Sigmoid colon (tissue), 7 donors: ENCODE measurements around the gene SUCO. TPM values are rescaled to one million over a fixed set of nuclear protein-coding genes. Genes with fewer than 3 reads are reported as not detected.

Experiments used
- DNase-seq: peaks from one replicate; pipeline ENCODE4 v3.0.0-alpha.2; 2019
- H3K27ac ChIP-seq, 4 donors: fragments of 200-600 bp; sonication (generic); one replicate each; pipeline ENCODE4 v1.5.1; 2016 to 2019; ENCODE audit warnings: mild to moderate bottlenecking in 1 of 4
- H3K27me3 ChIP-seq, 3 donors: fragments of 200-600 bp; sonication (generic); one replicate each; pipeline ENCODE4 v1.5.1; 2019; ENCODE audit warnings: mild to moderate bottlenecking in 1 of 3
- H3K36me3 ChIP-seq, 4 donors: fragments of 200-600 bp; sonication (generic); one replicate each; pipeline ENCODE4 v1.5.1; 2016 to 2019
- H3K4me1 ChIP-seq, 4 donors: fragments of 200-600 bp; sonication (generic); one replicate each; pipeline ENCODE4 v1.5.1; 2017 to 2019
- H3K4me3 ChIP-seq, 4 donors: fragments of 200-600 bp; sonication (generic); one replicate each; pipeline ENCODE4 v1.5.1; 2017 to 2019; ENCODE audit warnings: mild to moderate bottlenecking in 2 of 4, moderate library complexity in 1 of 4
- H3K9me3 ChIP-seq, 4 donors: fragments of 200-600 bp in 3 of 4; sonication (generic) in 3 of 4; one replicate each; pipeline versions ENCODE4 v1.5.1 to v1.6.1; 2013 to 2019
- CTCF ChIP-seq, 4 experiments: fragments of 450-650 bp in 3 of 4; fragments of 200-600 bp in 1 of 4; IDR thresholded peaks; one replicate each; pipeline ENCODE4 v1.5.1; 2016 to 2019; ENCODE audit warnings: antibody characterized with exemption in 4 of 4, mild to moderate bottlenecking in 3 of 4, moderate library complexity in 2 of 4
- EP300 ChIP-seq, 4 donors: sonication (generic); formaldehyde crosslinking; IDR thresholded peaks; one replicate each; pipeline ENCODE4 v1.6.1; 2017; ENCODE audit warnings: antibody characterized with exemption in 4 of 4
- POLR2A ChIP-seq, 2 donors: fragments of 450-650 bp; IDR thresholded peaks; one replicate each; pipeline ENCODE4 v1.6.1; 2016; ENCODE audit warnings: antibody characterized with exemption in 2 of 2, mild to moderate bottlenecking in 2 of 2, moderate library complexity in 2 of 2
- POLR2AphosphoS5 ChIP-seq, 4 donors: sonication (generic); formaldehyde crosslinking; IDR thresholded peaks; one replicate each; pipeline ENCODE4 v1.6.1; 2017; ENCODE audit warnings: antibody characterized with exemption in 4 of 4
- WGBS, 2 donors: extraction: QIAGEN DNeasy Blood & Tissue Kit; methylation state at CpG; one replicate each; pipeline ENCODE4 v1.1.7; 2013; 5-methylcytosine and 5-hydroxymethylcytosine counted together
- intact Hi-C: fragments of 100-400 bp; cut with DNase I; formaldehyde crosslinking; loops from one replicate; pipeline ENCODE4 v1.15.1; 2023
- polyA plus RNA-seq, 3 donors: library from polyadenylated mRNA; stranded (reverse); fragments of 200-250 nt; gene quantifications; one replicate each; pipeline ENCODE4 v1.2.3, GENCODE V29; 2013
- total RNA-seq, 4 donors: library from RNA; depleted of rRNA; stranded (reverse); fragments of >200 nt; gene quantifications; one replicate each; pipeline ENCODE4 v1.1.0, GENCODE V29; 2016
- donor health status: healthy with polysubstance abuse.
- donor health status: Bipolar disorder and iron deficiency.
- donor health status: healthy.

Gene SUCO
- total and polyA plus RNA-seq, 7 donors: 1.8 to 36.6 (median 27.4) TPM

- DNase-seq: no peak
- intact Hi-C loops: no loop called here
These were observed 67.0 kb downstream of the SUCO start for GRCh38 chr1:172599912-172600311.

GRCh38 chr1:172600615-172601014 lies 67.7 kb downstream of the SUCO start:
- H3K27ac ChIP-seq: no peak overlapping the region
- no peaks in the 10 kb centered on the region for H3K4me1 ChIP-seq
- H3K27me3 ChIP-seq: no peaks in the 10 kb centered on the region
- no peak for TF ChIP-seq CTCF (IDR thresholded peaks at IDR 0.05)
- TF ChIP-seq EP300 (IDR thresholded peaks at IDR 0.05): no peak
- no peak for TF ChIP-seq POLR2AphosphoS5 (IDR thresholded peaks at IDR 0.05)
- TF ChIP-seq POLR2A (IDR thresholded peaks at IDR 0.05): no peak
- DNase-seq: no peak
- 94 to 95% methylated on average over 1 of the region's 1 CpG for WGBS, 2 donors
- intact Hi-C loops: no loop called here
- no peak overlapping the region for H3K4me3 ChIP-seq
- H3K36me3 ChIP-seq: peaks cover 0 to 73% (median 19%) of the 10 kb centered on the region in 4 donors
- H3K9me3 ChIP-seq: no peaks in the 10 kb centered on the region

More at GRCh38 chr1:172599912-172600311, 67.0 kb downstream of the SUCO start:
- no peaks in the 10 kb centered on the region for H3K27me3 ChIP-seq
- WGBS, 2 donors: 94 to 96% methylated on average over 3 of the region's 3 CpGs
- TF ChIP-seq CTCF (IDR thresholded peaks at IDR 0.05) (no peak), POLR2A (IDR thresholded peaks at IDR 0.05) (no peak), EP300 (IDR thresholded peaks at IDR 0.05) (no peak), POLR2AphosphoS5 (IDR thresholded peaks at IDR 0.05) (no peak)
- no peaks in the 10 kb centered on the region for H3K9me3 ChIP-seq
- no peak overlapping the region for H3K27ac ChIP-seq
- H3K36me3 ChIP-seq: peaks cover 0 to 80% (median 19%) of the 10 kb centered on the region in 4 donors
- H3K4me3 ChIP-seq: no peak overlapping the region
- no peaks in the 10 kb centered on the region for H3K4me1 ChIP-seq

GRCh38 chr1:172601046-172601630 lies 68.2 kb downstream of the SUCO start:
- H3K27me3 ChIP-seq: no peaks in the 10 kb centered on the region
- TF ChIP-seq POLR2AphosphoS5 (IDR thresholded peaks at IDR 0.05) (no peak), CTCF (IDR thresholded peaks at IDR 0.05) (no peak), EP300 (IDR thresholded peaks at IDR 0.05) (no peak)
- intact Hi-C loops: no loop called here
- no peak overlapping the region for H3K27ac ChIP-seq
- no peaks in the 10 kb centered on the region for H3K4me1 ChIP-seq
- DNase-seq: no peak
- WGBS, 2 donors: 96% methylated on average over 6 of the region's 6 CpGs
- H3K9me3 ChIP-seq: no peaks in the 10 kb centered on the region
- H3K36me3 ChIP-seq: peaks cover 0 to 68% (median 15%) of the 10 kb centered on the region in 4 donors
- H3K4me3 ChIP-seq: no peak overlapping the region

GRCh38 chr1:172602706-172603105 lies 69.8 kb downstream of the SUCO start:
- no peaks in the 10 kb centered on the region for H3K4me1 ChIP-seq
- TF ChIP-seq POLR2AphosphoS5 (IDR thresholded peaks at IDR 0.05) (no peak), EP300 (IDR thresholded peaks at IDR 0.05) (no peak), POLR2A (IDR thresholded peaks at IDR 0.05) (no peak), CTCF (IDR thresholded peaks at IDR 0.05) (no peak)
- no peak overlapping the region for H3K27ac ChIP-seq
- H3K4me3 ChIP-seq: no peak overlapping the region
- intact Hi-C loops: no loop called here
- no peak for DNase-seq
- H3K27me3 ChIP-seq: no peaks in the 10 kb centered on the region
- H3K36me3 ChIP-seq: peaks cover 0 to 52% (median 3%) of the 10 kb centered on the region in 4 donors
- H3K9me3 ChIP-seq: no peaks in the 10 kb centered on the region

GRCh38 chr1:172603816-172604215 lies 70.9 kb downstream of the SUCO start:
- 94 to 96% methylated on average over 4 of the region's 4 CpGs for WGBS, 2 donors

More at GRCh38 chr1:172603816-172604215, 70.9 kb downstream of the SUCO start:
- TF ChIP-seq POLR2A (IDR thresholded peaks at IDR 0.05) (no peak), POLR2AphosphoS5 (IDR thresholded peaks at IDR 0.05) (no peak), CTCF (IDR thresholded peaks at IDR 0.05) (no peak), EP300 (IDR thresholded peaks at IDR 0.05) (no peak)
- peaks cover 0 to 3% (median 0%) of the 10 kb centered on the region in 4 donors for H3K4me1 ChIP-seq
- peaks cover 0 to 41% (median 3%) of the 10 kb centered on the region in 4 donors for H3K36me3 ChIP-seq
- no peak overlapping the region for H3K4me3 ChIP-seq
- H3K9me3 ChIP-seq: no peaks in the 10 kb centered on the region
- no peaks in the 10 kb centered on the region for H3K27me3 ChIP-seq
- no peak overlapping the region for H3K27ac ChIP-seq
- DNase-seq: no peak
- intact Hi-C loops: no loop called here
